Measurements from ENCODE around the gene RNF113A. TPM values are rescaled to one million over a fixed set of nuclear protein-coding genes. Genes with fewer than 3 reads are reported as not detected.
"Not testable (repeated sequence)": the region's sequence is repeated elsewhere in the genome, so short reads cannot be mapped to it uniquely, and the experiment has no call there.

The RNF113A gene
- total RNA-seq, 4 donors from 2014 or later, result 11.6 to 16.6 (median 15.6) TPM

GRCh38 chrX:119853444-119853843 is 18.1 kb downstream of the RNF113A start:
- Histone ChIP-seq H3K9me3 (no peaks in the 10 kb centered on the region), H3K27me3 (no peaks in the 10 kb centered on the region), H3K27ac (peak overlapping the region in 3 of 4 donors; percentile 81 to 91 (median 83)), H3K36me3 (no peaks in the 10 kb centered on the region), H3K4me3 (peak overlapping the region in 3 of 4 donors; percentile 24 to 82 (median 64)), H3K4me1 (no peaks in the 10 kb centered on the region)
- no peak for TF ChIP-seq POLR2A (IDR thresholded peaks at IDR 0.05)
- no peak for TF ChIP-seq CTCF (IDR thresholded peaks at IDR 0.05)
- DNase-seq, result peak in 1 of 3 donors; percentile 49

- Histone ChIP-seq H3K27me3 (no peaks in the 10 kb centered on the region), H3K4me3 (peak within 1 kb of the TSS; percentile 40 to 82 (median 65)), H3K9me3 (no peaks in the 10 kb centered on the region), H3K27ac (peak within 1 kb of the TSS; percentile 81 to 91 (median 86)), H3K4me1 (no peaks in the 10 kb centered on the region), H3K36me3 (no peaks in the 10 kb centered on the region)
- DNase-seq, result peak; percentile 93 to 98 (median 96)
- no peak for TF ChIP-seq CTCF (IDR thresholded peaks at IDR 0.05)
- peak; percentile 32 to 61 for TF ChIP-seq POLR2A (IDR thresholded peaks at IDR 0.05)
Measured at GRCh38 chrX:119852382-119853353, 18.9 kb downstream of the RNF113A start, which contains the start of gene UPF3B. UPF3B (minus strand) TSS chrX:119852963; CDS start chrX:119852928, 35 bp downstream.

- no peak for TF ChIP-seq CTCF (IDR thresholded peaks at IDR 0.05)
- TF ChIP-seq POLR2A (IDR thresholded peaks at IDR 0.05), result no peak
- no peak for DNase-seq
- Histone ChIP-seq H3K4me3 (no peak overlapping the region), H3K4me1 (no peaks in the 10 kb centered on the region), H3K27ac (no peak overlapping the region), H3K27me3 (no peaks in the 10 kb centered on the region), H3K36me3 (peaks cover 0 to 26% (median 0%) of the 10 kb centered on the region in 3 donors), H3K9me3 (no peaks in the 10 kb centered on the region)
Measured at GRCh38 chrX:119833905-119834304, 37.6 kb downstream of the RNF113A start.

- no peaks in the 10 kb centered on the region for H3K4me1 ChIP-seq
- no peak for TF ChIP-seq CTCF (IDR thresholded peaks at IDR 0.05)
- no peak for TF ChIP-seq POLR2A (IDR thresholded peaks at IDR 0.05)
- no peak overlapping the region for H3K4me3 ChIP-seq
- no peaks in the 10 kb centered on the region for H3K9me3 ChIP-seq
- H3K36me3 ChIP-seq, result peaks cover 0 to 7% (median 0%) of the 10 kb centered on the region in 3 donors
- DNase-seq, result no peak
- H3K27me3 ChIP-seq, result no peaks in the 10 kb centered on the region
- no peak overlapping the region for H3K27ac ChIP-seq
Measured at GRCh38 chrX:119828446-119828845, 43.1 kb downstream of the RNF113A start.

- DNase-seq, result no peak
- no peaks in the 10 kb centered on the region for H3K9me3 ChIP-seq
Measured at GRCh38 chrX:119826399-119826959, 45.1 kb downstream of the RNF113A start.

GRCh38 chrX:119824221-119824620 is 47.3 kb downstream of the RNF113A start:
- H3K27ac ChIP-seq, H3K9me3 ChIP-seq, H3K4me1 ChIP-seq, H3K27me3 ChIP-seq, H3K4me3 ChIP-seq, H3K36me3 ChIP-seq, DNase-seq: not testable (repeated sequence)

More at GRCh38 chrX:119826399-119826959, 45.1 kb downstream of the RNF113A start:
- TF ChIP-seq CTCF (IDR thresholded peaks at IDR 0.05), result no peak
- no peak for TF ChIP-seq POLR2A (IDR thresholded peaks at IDR 0.05)
- Histone ChIP-seq H3K4me1 (no peaks in the 10 kb centered on the region), H3K27ac (no peak overlapping the region), H3K27me3 (no peaks in the 10 kb centered on the region), H3K4me3 (no peak overlapping the region), H3K36me3 (no peaks in the 10 kb centered on the region)

GRCh38 chrX:119821703-119822102 is 49.8 kb downstream of the RNF113A start:
- H3K4me1 ChIP-seq, H3K9me3 ChIP-seq, H3K36me3 ChIP-seq, DNase-seq, H3K4me3 ChIP-seq, H3K27ac ChIP-seq, H3K27me3 ChIP-seq: not testable (repeated sequence)

All from Peyer's patch (tissue), 4 donors.